ENCODE results near the gene EDNRB.
"Not testable (repeated sequence)": the region's sequence is repeated elsewhere in the genome, so short reads cannot be mapped to it uniquely, and the experiment has no call there.

The EDNRB gene

DNA sequence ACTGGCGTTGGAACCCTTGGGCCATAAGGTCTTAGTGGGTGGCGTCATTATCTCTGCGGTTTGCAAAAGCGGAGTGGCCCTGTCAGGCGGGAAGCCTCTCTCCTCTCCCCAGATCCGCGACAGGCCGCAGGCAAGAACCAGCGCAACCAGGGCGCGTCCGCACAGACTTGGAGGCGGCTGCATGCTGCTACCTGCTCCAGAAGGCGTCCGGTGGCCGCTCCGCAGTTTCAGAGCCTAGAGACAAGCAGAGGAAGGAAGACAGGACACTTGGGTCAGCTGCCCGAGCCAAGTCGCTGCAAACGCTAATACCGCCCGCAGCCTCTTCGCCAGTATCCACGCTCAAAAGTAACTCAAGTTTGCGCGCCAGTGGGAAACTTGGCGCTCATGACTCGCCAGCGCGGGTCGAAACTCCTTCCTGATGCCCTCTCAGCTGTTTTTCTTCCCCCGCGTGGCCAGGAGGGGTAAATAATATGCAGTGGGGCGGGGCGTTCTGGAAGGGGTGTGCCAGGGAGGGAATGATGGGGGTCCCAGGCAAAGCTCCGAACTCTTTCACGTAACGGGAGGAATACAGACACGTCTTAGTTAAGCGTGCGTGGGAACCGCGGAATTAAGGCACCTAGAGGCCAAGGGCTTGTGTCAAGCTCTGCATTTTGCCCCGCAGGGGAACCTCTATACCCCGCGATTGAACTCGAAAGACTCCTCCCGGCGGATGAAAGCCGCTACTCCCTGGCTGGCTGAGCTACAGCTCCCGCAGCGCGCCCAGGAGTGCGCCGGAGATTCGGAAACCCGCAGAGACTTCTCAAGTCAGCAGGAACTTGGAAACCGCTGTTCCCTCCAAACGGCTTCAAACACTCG is at the start of gene EDNRB:
TSS of gene EDNRB (minus strand) at position 441 of the 855 bp plus-strand sequence. CDS start at position 183, 258 bp downstream.
- DNase-seq, result peak; percentile 14 to 25

DNA sequence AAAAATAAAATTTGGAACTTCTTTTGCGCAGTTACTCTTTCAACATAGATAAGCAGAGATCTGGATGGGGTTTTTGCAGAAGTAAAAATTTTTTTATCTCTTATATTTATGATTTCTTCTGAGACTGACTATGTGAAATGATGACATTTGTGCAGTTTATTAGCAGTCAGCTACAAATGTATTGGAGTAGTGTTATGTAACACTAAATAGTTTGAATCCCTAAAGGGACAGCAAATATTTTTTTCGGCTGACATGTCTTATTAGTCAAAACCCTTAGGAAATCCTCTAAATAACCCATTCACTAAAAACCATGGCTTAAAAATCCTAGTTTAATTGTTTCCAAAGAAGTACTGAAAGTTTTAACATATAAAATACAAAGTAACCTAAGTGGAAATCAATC is 48.0 kb upstream of the EDNRB start:
- no peak for DNase-seq

DNA sequence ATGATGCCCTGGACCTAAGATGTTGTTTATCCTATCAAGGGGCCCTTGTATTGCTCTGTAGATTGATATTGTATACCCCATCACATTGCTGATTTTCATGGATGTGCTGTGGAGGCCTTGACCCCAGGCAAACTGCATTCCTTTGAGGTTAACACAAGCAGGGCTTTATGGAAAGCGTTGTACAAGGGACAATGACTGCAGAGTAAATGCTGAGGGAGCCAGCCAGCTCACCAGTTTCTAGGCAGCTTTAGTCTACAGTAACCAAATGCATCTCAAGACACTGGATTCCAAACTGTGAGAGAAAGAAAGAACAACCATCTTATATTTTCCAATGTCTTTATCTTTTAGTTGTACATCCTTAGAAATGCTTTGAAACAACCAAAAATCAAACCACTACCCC is 34.1 kb upstream of the EDNRB start:
- DNase-seq, result no peak

DNA sequence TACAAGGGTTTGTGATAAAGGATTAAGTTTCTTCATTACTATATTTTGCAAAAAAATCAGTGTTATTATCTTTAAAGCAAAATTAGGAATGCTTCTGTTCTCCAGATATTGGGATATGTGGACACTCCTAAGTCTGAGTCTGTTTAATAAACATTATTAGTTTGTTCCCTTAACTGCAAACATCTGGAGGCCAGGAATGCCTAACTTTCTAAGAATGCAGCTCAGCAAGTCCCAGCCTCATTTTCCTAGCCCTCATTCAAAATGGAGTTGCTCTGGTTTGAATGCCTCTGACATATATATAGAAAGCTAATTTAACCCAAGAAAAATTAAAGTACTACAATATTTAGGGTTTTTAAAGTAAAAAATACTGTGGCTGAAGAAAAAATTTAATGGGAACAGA is 33.6 kb upstream of the EDNRB start:
- DNase-seq, result no peak

DNA sequence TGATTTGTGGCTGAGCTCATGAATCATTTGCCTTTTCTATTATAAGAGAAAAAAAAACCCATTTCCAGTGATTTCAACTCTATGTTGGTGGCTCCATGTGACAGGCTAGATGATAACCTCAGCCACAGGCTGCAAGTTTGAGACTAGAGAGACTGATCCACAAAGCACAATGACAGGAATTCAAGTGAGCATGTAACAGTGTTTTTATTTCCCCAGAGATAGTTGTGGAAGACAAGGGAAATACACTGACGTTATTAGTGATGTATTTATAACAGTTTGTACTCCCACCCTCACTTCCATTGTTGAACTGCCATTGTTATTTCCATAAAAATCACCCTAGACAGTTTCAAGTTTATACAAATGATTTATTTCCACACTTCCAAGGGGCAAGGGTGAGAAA is 27.9 kb upstream of the EDNRB start:
- no peak for DNase-seq

DNA sequence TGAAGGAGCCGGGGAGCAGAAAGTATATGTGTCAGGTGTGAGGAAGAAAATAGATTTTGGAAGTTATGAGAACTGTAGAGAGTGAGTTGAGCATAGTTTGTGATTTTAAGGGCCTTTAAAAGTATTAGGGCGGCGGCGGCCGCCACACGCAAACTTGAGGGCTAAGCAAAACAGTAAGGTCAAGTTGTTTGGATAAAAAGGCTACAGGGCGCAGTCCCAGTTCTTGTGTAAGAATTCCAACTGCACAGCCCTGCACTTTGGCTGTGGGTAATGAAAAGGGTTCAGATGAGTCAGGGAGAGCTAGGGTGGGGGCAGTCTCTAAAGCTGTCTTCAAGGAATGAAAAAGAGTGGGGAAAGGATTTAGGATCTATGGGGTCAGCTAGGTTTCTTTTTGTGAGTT is 16.4 kb upstream of the EDNRB start:
- not testable (repeated sequence) for DNase-seq

DNA sequence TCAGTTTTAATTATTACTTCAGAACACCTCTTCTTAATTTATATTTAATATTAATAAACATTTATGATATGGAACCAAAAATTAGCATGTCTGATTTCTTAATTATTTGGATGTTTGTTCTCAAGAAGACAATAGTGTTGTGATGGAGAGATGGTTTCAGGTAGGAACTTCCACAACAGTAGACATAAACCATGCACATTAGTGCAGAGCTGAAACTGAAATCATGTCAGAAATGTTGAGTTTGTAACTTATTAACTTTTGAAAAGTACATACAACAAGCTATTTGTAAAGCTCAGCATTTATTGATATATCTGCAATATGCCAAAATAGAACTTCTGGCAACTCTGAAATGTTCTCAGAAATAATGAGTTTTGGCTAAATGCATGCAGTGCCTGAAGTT is 11.8 kb upstream of the EDNRB start:
- no peak for DNase-seq

DNA sequence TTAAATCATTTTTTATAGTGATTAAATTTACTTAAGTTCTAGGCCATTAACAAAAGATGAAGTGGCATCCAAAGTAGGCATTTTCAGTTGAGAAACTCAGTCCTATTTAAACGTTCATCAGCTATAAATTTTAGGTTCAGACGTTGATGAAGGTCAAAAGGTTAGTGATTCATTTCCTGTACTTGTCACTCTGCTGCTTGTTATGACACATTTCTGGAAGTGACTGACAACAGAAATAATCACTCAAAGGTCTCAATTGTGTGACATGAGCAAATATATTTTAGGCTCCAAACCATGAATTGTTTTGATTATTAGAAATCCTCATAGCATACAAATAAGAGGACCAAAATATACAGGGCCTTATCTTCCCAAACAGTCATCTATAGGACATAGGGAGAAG is 10.3 kb upstream of the EDNRB start:
- DNase-seq, result peak; percentile 14 to 20

DNA sequence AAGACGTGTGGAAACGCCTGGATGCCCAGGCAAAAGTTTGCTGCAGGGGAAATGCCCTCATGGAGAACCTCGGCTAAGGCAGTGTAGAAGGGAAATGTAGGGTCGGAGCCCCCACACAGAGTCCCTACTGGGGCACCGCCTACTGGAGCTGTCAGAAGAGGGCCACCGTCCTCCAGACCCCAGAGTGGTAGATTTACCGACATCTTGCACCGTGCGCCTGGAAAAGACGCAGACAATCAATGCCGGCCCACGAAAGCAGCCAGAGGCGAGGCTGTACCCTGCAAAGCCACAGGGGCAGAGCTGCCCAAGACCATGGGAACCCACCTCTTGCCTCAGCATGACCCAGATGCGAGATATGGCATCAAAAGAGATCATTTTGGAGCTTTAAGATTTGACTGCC is 7.0 kb upstream of the EDNRB start:
- no peak for DNase-seq

DNA sequence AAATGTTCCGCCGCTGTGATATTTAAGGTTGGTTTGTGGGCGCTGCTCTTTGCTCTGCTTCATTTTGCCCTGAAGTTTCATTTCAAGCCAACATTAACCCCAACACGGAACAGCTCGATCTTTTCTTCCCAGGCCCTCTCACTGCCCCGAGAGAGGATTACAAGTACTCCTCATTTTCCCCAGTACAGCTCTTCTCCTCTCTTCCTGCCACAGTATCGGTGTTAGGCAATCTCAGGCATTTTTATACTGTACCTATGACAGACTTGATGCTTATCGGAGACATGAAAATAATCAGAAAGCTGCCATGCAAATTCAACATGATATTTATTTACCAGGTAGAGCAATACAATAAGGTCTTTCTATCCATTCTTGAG is 1.3 kb upstream of the EDNRB start:
- DNase-seq, result no peak

DNA sequence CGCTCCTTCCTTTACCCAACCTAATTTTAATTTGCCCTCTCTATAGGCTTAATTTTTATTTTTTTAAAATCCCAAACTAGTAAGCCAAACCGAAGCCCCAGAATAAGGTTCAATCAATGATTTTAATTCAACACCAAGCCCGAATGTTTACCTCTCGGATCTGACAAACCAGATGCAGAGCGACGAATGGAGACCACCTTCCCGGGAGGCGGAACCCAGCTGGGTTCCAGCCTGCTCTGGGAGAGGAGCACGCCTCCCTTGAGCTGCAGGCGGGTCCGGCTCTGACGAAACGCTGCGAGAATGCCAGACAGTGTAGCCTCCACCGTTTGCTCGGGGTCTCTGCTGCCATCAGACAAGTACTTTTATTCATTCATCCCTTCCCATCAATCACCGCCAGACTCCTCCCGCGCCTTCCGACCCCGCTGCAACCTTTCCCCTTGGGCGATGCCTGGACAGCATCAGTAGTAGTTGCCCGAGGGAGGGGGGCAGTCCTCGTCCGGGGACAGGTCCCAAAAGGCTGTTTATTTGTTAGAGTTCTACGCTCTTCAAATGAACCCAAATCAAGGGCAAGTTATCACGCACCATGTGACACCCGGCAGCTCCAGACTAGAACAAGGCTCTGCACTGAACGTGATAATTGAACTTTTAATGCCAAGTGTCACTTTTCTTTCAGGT is 752 bp upstream of the EDNRB start:
- DNase-seq, result no peak

DNA sequence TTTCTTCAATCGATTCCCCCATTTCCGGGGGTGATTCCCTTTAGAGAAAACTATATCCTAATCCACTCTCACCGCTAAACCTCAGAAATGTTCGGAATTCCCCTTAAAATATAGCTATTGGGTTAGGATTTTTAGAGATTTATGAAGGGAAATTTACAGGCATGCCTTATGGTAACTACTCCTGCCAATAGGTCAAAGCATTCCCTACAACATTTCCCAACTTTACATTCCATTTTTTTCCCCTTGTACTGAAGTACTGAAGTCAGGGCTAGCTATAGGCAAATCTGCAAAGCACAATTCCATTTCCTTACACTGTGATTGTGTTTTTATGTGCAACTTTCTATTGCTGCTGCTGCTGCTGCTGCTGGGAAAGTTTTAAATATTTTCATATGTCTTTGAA is 2.1 kb downstream of the EDNRB start:
- no peak for DNase-seq

DNA sequence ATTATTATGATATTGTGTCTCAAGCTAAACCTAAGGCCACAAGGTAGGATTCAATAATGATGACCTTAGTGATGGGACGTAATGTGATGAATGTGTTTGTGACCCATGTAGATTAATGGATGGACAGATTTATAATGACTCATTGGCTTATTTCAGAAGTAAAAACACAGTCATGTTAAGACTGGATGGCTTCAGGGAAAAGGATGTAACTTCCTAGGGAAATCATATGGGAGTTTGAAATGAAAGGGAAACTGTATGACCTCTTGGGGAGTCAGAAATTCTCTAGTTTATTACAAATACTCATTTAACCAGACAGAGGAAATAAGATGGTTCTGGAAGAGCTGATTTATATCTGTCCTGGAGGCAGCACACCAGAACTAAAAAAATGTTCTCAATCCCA is 2.9 kb downstream of the EDNRB start:
- DNase-seq, result no peak

DNA sequence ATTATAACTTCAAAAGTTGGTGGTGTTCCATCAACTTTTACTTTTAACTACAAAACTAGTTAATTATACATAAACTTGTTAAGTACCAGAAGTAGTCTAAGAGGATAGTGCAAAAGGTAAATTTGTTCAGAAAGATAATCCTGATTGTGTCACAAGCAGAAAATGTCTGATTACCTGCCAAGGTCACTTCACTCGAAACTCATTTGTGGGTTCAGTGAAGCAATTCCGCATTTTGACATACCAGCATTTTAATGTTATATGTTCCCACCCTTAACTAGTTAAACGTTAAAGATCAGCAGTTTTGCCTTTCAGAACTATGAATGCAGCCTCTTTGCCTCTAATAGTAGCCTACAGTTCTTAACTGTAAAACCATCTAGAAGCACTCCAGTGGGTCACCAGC is 5.6 kb downstream of the EDNRB start:
- no peak for DNase-seq

DNA sequence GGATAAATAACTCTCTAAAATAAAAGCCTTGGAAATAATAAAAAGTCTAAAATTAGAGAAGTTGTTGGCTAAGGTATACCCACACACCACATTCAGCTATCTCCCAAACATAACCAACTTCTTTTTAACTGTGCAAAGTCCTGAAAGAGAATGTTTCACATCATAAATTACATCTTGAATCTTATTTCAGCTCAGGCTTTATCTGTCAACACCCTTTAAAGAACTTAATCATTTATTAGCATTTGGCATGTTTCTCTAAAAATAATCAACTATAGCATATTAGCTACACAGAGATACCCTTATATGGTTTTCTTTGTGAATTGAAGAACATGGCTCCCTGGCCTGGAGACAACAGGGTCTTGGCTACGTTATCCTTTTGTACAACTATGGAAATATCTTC is 6.9 kb downstream of the EDNRB start:
- no peak for DNase-seq

DNA sequence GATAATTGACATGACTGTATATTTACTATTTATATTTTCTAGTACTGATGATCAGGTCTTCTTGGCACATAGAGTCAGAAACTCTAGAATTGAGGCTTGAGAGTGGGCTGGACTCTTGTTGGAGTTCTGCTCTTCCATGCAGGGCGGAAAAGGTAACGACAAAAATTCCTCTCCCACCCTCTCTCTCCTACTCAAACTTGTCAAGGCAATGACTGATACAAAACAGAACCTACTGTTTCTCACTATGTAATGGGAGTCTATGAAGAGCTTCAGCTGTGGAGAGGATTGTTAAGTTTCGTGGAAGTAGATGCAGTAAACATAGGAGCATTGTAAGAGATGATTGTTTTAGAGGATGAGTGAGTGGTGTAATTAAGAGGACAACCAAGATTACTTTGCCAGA is 8.8 kb downstream of the EDNRB start:
- DNase-seq, result no peak

DNA sequence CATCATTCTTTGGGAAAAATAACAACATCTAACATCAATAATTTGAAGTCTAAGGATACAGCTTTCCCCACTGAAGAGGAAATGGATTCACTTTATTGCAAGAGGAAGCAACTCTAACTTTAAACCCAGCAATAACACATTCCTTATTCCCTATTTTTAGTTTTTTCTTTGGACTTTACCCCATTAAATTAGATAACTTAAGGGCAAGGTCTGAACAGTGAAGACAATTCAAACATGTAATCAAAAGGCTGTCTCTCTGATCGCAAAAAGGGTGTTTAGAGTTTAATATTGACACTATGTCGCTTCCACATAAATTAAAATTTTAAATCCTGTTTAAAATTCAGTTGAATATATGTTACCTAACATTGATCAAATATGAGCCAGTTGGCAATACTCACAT is 10.1 kb downstream of the EDNRB start:
- DNase-seq, result no peak

DNA sequence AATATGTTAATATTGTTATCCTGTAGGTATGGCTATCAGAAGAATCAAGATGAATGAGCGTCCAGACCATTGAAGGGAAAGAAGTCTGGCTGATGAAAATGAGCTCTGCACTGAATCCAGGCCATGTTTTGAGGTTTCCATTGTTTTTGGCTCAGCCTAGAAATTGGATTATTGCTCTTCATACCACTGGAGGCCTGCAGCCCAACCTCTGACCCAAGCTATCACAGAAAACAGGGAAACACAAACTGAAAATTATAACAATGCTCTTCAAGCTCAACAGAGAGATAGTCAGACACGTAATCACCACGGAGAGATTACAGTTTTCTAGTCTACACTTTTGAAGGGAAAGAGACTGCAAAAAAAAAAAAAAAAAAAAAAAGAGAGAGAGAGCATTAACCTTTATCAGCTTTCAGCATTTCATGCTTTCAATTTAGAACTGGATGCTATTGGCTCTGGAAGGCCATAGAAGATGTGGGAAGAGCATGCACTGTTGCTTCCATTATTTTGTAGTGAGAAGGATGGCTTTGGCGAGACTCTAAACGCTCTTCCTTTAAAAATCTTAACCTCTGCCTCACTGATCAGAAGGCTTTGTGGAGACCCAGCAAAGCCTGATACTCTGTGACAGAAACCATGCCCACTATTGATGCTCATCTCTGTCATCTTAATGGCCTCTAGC is 10.8 kb downstream of the EDNRB start:
- DNase-seq, result no peak

DNA sequence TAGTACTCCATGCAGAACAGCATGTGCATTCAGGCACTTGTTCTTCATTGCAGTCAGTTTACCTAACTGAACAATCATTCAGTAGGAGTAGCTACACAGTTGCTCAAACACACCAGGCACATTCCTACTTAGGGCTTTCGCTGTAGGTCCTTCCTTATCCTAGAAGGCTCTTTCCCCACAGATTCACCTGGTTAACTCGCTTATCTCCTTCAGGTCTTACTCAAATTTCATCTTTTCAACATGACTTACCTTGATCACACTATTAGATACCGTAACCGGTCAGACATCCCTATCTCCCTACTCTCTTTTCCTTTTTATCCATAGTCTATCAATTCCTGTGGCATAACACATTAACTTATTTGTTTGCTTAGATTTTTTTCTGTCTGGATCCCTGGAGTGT is 14.6 kb downstream of the EDNRB start:
- no peak for DNase-seq

DNA sequence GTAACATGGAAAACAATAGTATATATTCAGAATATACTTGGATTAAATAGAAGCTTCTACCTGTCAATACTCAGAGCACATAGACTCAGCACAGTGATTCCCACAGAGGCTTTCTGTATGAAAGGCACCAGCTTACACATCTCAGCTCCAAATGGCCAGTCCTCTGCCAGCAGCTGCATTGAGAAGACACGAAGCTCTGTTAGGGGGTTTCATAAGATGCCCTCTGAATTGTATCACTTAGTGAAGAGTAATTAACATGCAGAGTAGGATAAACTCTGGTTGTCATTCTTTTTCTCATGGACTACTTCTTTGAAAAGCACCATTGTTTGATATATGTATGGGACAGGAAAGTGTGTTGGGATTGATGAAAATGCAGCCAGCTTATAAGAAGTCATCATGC is 15.2 kb downstream of the EDNRB start:
- no peak for DNase-seq

DNA sequence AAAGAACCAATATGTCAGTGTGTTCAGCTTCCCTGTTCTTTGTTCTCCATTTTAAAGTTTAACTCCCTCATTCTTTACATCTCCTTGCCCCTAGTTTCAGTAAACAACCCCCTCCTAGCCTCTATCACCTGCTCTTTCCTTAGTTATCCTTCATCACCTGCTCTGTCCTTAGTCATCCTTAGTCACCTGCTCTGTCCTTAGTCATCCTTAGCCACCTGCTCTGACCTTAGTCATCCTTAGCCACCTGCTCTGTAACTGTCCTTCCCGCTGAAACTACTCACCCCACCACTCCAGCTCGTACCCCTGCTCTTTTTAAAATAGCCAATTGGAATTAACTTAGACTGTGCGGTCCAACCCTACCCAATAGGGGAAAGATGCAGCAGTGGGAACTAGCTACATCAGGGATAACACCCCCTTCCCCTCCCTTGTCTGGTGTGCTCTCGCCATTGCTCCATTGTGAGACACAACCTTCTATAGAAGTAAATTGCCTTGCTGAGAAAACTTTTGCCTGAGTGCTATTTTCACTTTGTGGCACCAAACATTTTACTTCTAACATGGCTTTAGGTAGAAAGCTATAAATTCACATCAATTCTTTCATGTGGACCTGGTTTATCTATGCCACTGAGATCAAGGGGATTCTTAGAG is 16.2 kb downstream of the EDNRB start:
- DNase-seq, result no peak

DNA sequence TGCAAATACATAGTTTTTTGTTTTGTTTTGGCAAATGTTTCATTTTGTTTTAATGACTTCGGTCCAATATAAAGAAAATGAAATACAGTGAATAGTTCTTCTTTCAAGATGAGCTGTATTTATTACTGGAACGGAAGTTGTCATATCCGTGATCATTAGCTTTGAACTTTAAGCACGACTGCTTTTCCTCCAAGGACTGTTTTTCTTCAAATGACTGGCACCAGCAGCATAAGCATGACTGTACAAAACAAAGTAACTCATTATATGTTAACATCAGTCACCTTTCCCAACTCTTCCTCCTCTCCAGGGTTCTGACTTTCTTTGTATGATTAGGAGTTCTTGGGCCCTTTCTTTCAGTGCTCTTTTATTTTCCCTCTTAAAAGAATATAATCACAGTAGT is 20.5 kb downstream of the EDNRB start:
- DNase-seq, result no peak

DNA sequence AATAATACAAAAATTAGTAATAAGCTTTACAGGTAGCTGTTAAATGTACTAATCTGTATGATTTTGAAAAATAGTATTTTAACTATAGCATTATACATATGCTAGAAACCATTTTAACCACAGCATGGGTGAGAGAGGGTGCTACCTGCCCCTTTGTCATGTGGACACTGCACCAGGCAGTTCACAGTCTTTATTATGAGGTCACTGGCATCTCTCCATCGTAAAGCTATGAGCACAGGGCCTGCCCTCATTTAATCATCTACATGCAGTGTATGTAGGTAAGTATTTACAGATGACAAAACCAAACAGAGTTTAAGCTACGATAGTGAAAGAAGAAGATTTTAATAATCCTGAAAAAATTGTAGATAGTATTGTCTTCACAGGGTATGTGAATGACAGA is 21.7 kb downstream of the EDNRB start:
- DNase-seq, result no peak

DNA sequence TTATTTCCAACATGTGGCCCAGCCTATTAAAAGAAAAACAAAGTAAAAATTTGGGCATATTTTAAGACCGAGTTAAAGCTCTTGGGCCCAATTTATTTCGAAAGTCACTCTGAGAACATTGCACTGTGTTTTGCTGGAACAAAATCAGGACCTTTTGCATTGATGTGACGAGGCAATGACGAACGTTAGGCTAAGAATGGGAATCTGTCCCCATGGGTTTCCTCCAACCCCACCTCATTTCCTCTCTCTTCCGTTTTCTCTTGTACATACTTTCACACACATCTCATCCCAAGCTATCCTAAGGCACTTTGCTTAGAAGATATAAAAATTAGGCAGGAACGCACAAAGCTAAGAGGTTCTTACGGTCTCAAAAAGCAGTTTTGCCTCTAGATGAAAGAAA is 22.1 kb downstream of the EDNRB start:
- no peak for DNase-seq

Data from inflammatory macrophage treated with lipopolysaccharide for 1 hour (primary cell).